ENCODE measurements around the gene NTNG2. TPM values are rescaled to one million over a fixed set of nuclear protein-coding genes. Genes with fewer than 3 reads are reported as not detected.

Gene NTNG2
- total RNA-seq, 1 donor from 2014 or later, result 0.98 TPM

DNA sequence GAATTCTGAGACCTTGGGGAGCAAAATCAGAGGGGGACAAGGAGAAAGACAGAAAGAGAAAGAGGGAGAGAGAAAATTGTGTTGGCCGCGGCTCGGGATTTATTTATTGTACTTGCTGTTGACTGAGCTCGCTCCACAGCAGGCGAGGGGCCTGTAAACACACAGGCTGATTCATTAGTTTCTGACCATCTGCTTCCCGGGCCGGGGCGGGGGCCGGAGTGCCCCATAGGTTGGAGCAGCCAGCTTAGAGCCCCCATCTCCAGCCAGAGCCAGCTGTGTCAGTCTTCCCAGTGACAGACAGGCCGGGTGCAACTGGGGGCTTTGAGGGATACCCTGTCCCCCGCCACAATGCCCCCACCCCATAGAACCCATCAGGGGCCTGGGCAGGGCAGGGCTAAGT, 30.9 kb downstream of the NTNG2 start:
- no peak overlapping the region for H3K4me3 ChIP-seq
- intact Hi-C loops (cut with DNase I), result no loop called here
- DNase-seq (ENCODE audit: extremely low spot score in 2 of 2), result no peak
- H3K27me3 ChIP-seq, result no peaks in the 10 kb centered on the region
- TF ChIP-seq, protein P1, sequence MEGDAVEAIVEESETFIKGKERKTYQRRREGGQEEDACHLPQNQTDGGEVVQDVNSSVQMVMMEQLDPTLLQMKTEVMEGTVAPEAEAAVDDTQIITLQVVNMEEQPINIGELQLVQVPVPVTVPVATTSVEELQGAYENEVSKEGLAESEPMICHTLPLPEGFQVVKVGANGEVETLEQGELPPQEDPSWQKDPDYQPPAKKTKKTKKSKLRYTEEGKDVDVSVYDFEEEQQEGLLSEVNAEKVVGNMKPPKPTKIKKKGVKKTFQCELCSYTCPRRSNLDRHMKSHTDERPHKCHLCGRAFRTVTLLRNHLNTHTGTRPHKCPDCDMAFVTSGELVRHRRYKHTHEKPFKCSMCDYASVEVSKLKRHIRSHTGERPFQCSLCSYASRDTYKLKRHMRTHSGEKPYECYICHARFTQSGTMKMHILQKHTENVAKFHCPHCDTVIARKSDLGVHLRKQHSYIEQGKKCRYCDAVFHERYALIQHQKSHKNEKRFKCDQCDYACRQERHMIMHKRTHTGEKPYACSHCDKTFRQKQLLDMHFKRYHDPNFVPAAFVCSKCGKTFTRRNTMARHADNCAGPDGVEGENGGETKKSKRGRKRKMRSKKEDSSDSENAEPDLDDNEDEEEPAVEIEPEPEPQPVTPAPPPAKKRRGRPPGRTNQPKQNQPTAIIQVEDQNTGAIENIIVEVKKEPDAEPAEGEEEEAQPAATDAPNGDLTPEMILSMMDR (IDR thresholded peaks at IDR 0.05), result no peak
- TF ChIP-seq POLR2AphosphoS5 (IDR thresholded peaks at IDR 0.05; ENCODE audit: insufficient read depth in 1 of 2, low read depth in 1 of 2), result no peak
- H3K36me3 ChIP-seq, result no peaks in the 10 kb centered on the region
- H3K9me3 ChIP-seq, result no peaks in the 10 kb centered on the region
- no peaks in the 10 kb centered on the region for H3K4me1 ChIP-seq
- no peak overlapping the region for H3K27ac ChIP-seq

DNA sequence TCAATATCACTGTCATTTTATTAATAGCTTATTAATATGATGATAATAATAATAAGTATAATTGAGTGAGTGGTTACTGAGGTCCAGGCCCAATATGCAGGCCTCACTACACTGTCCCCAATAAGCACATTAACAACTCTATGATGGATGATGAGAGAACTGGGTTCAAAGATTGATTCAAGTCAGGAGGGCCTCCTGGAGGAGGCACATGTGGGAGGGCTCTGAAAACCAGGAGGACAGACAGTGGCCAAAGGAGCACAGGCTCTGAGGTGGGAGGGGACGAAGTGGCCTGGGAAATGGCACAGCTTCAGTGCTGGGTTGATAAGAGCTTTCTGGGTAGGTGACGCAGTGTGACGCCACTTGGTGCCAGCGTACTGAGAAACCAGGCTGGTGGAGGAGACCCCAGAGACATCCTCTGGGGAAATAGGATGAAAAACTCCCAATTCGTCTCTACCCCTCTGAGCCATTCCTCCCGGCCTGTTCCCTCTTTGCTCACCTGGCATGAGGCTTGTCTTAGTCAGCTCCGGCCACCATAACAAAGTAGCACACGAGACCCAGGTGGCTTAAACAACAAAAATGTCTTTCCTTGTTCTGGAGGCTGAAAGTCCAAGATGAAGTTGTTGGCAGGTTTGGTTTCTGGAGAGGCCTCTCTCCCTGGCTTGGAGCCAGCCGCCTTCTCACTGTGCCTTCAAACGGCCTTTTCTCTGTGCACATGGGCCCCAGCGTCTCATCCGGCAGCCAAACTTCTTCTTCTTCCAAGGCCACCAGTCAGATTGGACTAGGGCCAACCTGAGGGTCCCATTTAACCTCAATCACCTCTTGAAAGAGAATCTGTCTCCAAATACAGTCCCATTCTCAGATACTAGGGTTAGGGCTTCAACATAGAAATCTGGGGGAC, 31.6 kb downstream of the NTNG2 start:
- H3K9me3 ChIP-seq, result no peaks in the 10 kb centered on the region
- no peaks in the 10 kb centered on the region for H3K4me1 ChIP-seq
- TF ChIP-seq, protein P1 (IDR thresholded peaks at IDR 0.05), result no peak
- no peak for TF ChIP-seq POLR2AphosphoS5 (IDR thresholded peaks at IDR 0.05; ENCODE audit: insufficient read depth in 1 of 2, low read depth in 1 of 2)
- TF ChIP-seq POLR2A (IDR thresholded peaks at IDR 0.05), result no peak
- no peaks in the 10 kb centered on the region for H3K36me3 ChIP-seq
- DNase-seq (ENCODE audit: extremely low spot score in 2 of 2), result no peak
- no peak overlapping the region for H3K4me3 ChIP-seq
- H3K27ac ChIP-seq, result no peak overlapping the region
- intact Hi-C loops (cut with DNase I), result no loop called here
- no peaks in the 10 kb centered on the region for H3K27me3 ChIP-seq

DNA sequence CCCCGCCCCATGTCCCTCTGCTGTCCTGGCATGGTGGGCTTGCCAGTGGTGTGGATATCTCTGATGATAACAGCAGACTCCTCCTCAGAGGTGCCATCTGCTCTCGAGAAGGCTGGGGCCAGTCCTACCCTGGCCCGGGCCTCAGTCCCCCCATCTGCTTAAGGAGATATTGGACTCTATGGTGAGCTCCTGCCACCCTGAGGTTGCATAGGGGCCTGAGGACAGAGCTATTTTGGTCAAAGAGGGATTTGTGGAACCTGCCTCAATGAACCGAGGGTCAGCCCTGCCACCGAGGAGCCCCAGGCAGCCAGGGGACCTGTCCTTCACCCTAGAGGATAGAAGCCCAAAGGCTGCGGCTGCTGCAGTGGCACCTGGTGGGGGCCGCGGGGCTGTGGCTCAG, 32.6 kb downstream of the NTNG2 start:
- H3K27me3 ChIP-seq, result no peaks in the 10 kb centered on the region
- TF ChIP-seq POLR2AphosphoS5 (IDR thresholded peaks at IDR 0.05; ENCODE audit: insufficient read depth in 1 of 2, low read depth in 1 of 2), result no peak
- TF ChIP-seq, protein P1 (IDR thresholded peaks at IDR 0.05), result no peak
- no peak for TF ChIP-seq POLR2A (IDR thresholded peaks at IDR 0.05)
- H3K27ac ChIP-seq, result no peak overlapping the region
- no peaks in the 10 kb centered on the region for H3K9me3 ChIP-seq
- DNase-seq (ENCODE audit: extremely low spot score in 2 of 2), result no peak
- H3K36me3 ChIP-seq, result no peaks in the 10 kb centered on the region
- intact Hi-C loops (cut with DNase I), result no loop called here
- H3K4me3 ChIP-seq, result no peak overlapping the region
- H3K4me1 ChIP-seq, result no peaks in the 10 kb centered on the region

DNA sequence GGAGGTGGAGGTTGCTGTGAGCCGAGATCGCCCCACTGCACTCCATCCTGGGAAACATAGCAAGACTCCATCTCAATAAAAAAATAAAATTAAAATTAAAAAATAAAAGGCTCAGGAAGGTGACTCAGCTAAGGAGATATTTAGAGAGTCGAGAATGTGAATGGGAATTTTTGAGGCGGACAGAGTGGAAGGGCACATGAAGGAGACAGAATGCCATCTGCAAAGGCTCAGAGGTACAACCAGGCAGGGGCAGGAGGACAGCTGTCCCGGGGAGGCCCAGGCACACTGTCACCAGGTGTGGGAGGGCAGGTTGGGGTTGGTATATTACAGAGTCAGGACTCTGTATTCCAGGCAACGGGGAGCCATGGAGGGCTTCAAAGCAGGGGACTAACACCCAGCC, 35.5 kb downstream of the NTNG2 start:
- Histone ChIP-seq H3K27me3 (no peaks in the 10 kb centered on the region), H3K4me3 (no peak overlapping the region), H3K9me3 (no peaks in the 10 kb centered on the region), H3K36me3 (no peaks in the 10 kb centered on the region), H3K27ac (no peak overlapping the region), H3K4me1 (no peaks in the 10 kb centered on the region)
- DNase-seq (ENCODE audit: extremely low spot score in 2 of 2), result no peak
- intact Hi-C loops (cut with DNase I), result no loop called here
- TF ChIP-seq POLR2AphosphoS5 (IDR thresholded peaks at IDR 0.05; ENCODE audit: insufficient read depth in 1 of 2, low read depth in 1 of 2), result no peak
- TF ChIP-seq, protein P1 (IDR thresholded peaks at IDR 0.05), result no peak
- no peak for TF ChIP-seq POLR2A (IDR thresholded peaks at IDR 0.05)

DNA sequence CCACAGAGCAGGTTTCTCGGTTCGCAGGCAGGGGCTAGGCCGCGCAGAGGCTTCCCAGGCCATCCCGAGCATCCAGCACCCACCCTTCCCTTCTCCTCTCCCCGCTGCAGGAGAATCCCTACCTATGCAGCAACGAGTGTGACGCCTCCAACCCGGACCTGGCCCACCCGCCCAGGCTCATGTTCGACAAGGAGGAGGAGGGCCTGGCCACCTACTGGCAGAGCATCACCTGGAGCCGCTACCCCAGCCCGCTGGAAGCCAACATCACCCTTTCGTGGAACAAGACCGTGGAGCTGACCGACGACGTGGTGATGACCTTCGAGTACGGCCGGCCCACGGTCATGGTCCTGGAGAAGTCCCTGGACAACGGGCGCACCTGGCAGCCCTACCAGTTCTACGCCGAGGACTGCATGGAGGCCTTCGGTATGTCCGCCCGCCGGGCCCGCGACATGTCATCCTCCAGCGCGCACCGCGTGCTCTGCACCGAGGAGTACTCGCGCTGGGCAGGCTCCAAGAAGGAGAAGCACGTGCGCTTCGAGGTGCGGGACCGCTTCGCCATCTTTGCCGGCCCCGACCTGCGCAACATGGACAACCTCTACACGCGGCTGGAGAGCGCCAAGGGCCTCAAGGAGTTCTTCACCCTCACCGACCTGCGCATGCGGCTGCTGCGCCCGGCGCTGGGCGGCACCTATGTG, 36.1 kb downstream of the NTNG2 start:
- intact Hi-C loops (cut with DNase I), result no loop called here
- DNase-seq (ENCODE audit: extremely low spot score in 2 of 2), result no peak
- H3K4me1 ChIP-seq, result no peaks in the 10 kb centered on the region

More for the DNA sequence above, 36.1 kb downstream of the NTNG2 start:
- Histone ChIP-seq H3K9me3 (no peaks in the 10 kb centered on the region), H3K36me3 (no peaks in the 10 kb centered on the region), H3K27ac (no peak overlapping the region), H3K27me3 (no peaks in the 10 kb centered on the region), H3K4me3 (no peak overlapping the region)
- TF ChIP-seq POLR2AphosphoS5 (IDR thresholded peaks at IDR 0.05; ENCODE audit: insufficient read depth in 1 of 2, low read depth in 1 of 2) (no peak), POLR2A (IDR thresholded peaks at IDR 0.05) (no peak)
- TF ChIP-seq, protein P1 (IDR thresholded peaks at IDR 0.05), result no peak

Data from vagina (tissue), 2 donors.